CD4-positive, alpha-beta T cell treated with Interleukin-6 at 100 ng/mL for 8 hours (primary cell): ENCODE data around the gene CCDC12.
"Not testable (repeated sequence)": the region's sequence is repeated elsewhere in the genome, so short reads cannot be mapped to it uniquely, and the experiment has no call there.

Experiments
- DNase-seq: peaks from one replicate; pipeline ENCODE4 v3.0.0-alpha.2; 2020; ENCODE audit warnings: mixed read lengths, low spot score

The CCDC12 gene

DNA sequence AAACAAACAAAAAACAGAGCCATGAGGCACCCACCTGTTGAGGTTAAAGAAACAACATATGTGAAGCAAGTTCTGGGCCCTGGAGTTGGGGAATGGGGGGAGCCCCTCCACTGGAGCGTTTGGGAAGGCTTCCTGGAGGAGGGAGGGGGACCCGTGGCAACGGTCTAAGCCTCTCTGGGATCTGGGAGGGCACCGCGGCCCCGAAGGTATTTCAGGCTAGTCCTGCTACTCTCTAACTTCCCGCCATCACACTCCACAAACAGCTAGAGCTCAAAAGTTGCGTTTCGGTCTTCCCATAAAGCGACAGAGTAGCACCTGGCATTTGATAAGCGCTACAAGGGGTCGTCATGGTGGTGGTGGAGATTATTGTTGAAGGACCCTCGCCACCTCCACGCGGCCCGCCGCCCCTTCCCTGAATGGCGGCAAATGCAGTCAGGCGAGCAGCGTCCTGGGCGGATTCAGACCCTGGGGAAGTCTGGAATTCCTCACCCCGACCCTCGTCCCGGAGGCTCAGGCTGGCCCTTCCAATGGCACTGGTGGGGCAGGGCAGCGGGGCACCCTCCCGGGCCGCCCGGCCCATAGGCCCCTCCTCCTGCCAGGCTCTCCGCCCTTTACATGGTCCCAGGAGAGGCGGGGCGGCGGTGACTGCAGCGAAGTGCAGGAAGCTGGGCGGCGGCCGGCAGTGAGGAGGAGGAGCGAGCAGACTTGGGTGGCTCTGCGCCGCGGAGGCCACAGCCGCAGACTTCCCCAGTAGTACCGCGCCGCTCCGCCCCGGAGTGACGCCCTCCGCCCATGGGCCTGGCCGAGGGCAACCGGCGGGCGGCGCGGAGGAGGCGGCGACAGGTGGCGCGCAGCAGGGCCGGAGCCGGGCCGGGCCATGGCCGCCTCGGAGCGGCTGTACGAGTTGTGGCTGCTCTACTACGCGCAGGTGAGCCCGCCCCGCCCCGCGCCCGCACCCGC is 2.7 kb upstream of the CCDC12 start, which contains the start of gene NBEAL2:
Gene NBEAL2 (plus strand): TSS at position 682 of the 960 bp plus-strand sequence. CDS start 196 bp downstream, at position 878.
- DNase-seq, result peak; percentile 96

DNA sequence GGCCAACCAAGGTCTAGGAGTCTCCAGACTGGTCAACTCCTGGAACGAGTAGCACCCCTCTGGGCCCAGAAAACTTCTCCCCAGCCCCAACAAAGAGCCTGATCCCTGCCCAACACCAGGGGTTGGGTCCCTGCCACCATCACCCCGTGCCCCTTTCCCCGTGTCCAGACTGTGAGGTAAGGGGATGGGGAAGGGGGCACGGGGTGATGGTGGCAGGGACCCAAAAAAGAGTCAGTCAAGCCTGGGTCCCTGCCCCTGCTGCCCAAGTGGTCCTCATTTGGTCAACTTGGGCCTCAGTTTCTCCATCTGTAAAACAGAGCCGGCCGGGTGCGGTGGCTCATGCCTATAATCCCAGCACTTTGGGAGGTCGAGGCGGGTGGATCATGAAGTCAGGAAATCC is 1.8 kb upstream of the CCDC12 start:
- DNase-seq, result no peak

DNA sequence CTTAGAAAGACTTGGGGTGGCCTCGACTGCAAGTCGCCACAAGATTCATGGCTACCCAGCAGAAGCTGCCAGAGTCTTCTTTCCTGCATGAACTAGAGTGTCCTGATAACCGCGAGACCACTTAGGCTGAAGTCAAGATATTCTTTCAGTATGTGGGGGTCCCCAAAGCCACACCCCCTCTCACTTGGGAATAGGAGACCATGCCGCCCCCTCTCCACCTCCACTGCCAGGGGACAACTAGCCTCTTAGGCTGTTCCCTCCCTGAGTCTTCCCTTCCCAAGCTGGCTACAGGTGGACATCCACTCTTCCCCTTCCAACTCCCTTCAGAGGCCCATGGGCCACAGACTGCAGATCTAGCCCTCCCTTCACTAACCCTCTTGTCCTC is 1.3 kb upstream of the CCDC12 start:
- DNase-seq, result no peak

DNA sequence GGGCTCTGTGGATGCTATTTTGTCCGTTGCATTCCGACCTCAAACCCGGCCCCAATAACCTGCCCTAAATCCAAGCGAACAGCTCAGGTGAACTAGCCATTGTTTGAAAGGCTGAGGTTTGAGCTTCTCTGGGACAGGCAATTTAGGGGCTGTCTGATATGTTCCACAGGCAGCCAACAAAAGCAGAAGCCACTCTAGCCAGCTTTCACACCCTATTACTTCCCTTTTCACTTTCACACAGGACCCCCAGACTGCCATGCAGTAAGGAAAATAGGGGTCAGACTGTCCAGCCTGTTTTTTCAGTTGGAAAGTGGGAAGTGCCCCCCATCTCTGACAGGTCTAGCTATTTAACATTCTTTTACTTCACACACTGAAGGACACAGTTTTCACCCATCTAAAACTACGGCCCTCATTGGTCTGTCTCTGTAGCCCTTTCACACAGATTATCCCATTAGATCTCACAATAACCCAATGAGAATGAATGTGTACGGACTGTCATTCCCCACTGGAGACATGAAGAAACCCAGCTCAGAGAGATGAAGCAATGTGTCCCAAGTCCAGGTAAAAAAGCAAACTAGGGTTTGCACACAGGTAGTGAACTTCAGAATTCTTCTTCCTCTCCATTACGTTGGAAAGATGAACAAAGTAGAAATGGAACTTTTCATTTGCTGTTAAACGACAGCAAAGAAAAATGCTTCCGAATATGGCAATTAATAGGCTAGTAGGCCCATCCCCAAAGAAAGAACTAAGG is 1.9 kb downstream of the CCDC12 start:
- DNase-seq, result no peak

DNA sequence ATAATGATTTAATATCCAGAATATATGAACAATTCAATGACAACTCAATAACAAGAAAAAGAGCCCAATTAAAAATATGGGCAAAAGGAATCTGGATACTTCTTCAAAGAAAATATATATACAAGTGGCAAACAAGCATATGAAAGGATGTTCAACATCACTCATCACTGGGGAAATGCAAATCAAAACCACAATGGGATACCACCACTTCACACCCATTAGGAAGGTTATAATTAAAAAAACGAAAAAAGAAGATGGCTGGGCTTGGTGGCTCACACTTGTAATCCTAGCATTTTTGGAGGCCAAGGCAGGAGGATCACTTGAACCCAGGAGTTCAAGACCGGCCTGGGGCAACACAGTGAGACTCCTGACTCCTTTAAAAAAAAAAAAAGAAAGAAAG is 4.1 kb downstream of the CCDC12 start:
- no peak for DNase-seq

DNA sequence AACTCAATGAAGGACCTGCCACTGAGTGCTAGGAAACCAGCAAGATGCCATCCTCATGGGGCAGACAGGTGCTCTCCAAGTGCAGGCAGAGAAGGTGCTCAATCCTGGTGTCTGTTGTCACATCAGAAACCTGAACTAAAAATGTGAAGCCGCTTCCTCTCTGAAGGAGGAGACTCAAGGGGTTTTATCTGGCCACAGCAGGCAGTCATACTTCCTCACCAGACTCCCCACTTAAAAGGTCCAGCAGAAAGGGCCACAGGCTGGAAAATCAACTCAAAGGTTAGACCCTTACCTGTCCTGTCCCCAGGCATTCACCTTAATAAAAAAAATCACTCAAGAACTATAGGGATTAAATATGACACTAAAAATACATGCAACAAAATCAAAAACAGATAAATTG is 4.8 kb downstream of the CCDC12 start:
- DNase-seq, result no peak

DNA sequence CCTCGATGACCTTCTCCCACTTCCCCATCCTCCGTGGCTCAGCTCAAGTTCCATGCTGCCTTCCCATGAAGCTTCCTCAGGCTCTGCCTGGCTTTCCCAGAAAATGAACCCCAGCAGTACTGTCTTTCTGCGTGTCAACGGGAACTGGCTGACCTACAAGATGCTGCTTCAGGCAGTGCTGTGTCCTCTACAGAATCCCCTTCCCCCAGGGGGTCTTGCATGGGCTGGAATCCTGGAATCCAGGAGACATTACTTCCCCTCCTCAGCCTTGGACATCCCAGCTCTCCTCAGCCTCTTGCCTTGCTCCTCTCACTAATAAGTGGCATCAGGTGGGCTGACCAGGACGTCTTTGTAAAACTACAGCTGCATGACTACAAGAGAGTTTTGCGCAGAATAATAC is 5.4 kb downstream of the CCDC12 start:
- DNase-seq, result no peak

DNA sequence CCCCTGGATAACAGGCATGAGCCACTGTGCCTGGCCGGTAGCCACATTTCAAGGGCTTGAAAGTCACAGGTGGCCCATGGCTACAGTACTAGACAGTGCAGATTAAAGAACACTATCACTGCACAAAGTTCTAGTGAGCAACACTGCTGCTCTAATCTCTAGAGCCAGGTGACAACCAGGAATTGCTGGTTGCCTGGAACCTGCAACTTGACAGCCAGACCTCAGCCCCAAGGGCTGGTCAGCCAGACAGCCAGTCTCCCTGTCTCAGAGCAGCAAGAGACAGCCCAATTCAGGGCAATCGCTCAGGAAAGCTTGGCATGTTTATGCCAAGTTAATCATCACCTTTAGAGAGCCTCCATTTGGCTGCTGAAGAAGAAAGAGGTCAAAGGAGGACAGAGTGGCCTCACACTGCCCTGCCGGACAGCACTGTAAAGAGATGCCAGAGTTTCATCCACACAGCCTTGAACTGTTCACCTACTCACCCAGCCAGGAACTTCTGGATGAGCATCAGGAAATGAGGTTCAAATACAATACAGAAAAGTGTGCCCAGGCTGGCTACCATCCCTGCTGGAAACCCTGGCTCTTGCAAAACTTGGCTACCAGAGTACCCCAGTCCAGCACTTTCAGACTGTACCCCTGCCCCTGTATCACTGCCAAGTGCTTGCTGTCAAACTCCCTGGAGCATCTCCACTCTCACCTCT is 6.0 kb downstream of the CCDC12 start:
- DNase-seq, result no peak

DNA sequence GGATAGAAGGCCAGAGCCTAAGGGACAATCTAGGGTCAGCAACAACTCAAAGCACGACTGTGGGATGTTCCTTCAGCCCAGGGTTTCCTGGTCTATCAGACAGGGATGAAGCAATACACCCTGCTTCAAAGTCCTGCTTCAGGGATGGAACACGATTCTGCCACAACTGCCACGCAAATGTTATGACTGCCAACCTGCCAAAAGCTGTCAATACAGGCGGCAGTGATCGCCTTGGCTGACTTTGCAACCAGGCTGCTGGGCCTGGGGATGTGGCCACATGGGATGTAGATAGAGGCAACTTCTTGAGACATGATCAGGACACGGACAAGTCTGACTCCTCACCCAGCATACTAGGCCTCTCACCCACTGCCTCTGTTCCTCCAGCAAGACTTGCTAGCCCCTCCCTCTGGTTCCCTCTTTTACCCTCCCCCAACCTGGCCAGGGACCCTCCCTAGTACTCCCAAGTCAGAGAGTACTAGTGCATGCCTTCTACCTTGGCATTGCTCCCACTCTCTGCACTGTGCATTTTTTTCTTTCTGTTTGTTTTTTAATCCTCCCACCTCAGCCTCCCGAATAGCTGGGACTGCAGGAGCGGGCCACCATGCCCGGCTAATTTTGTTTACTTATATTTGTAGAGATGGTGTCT is 7.6 kb downstream of the CCDC12 start:
- DNase-seq, result no peak

DNA sequence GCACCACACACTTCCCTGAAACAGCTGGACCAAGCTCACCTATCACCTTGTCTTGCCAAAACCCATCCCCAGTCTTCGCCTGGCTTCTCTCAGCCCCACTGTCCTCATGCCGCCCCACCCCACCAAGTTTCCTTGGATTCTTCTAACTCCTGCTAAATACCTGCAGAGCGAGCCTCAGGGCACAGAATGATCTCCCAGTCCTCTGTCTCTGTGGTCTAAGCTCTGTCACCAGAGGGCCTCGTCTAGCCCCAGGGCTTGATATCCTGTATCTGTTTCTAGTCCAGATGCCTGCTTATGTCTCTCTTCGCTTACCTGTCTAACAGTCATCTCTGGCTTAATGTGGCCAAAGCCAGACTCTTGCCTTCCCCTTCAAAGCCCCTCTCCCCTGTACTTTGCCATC is 9.7 kb downstream of the CCDC12 start:
- DNase-seq, result no peak

DNA sequence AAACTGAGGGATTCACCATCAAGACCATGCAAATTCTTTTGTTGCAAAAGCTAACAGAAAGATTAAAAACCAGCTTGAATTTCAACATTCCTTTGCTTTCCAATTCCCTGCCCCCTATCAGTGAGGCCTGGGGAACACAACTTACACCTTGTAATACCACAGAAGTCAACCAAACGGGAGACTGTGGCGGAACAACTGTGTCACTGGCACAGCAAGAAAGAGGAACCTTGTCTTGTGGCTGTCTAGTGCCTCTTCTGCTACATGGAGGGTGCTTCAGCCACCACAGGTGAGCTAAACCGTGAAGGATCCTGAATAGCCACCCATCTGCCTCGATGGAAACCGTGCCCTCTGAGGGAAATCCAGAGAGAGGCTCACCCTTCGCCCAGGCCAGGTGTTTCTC is 11.4 kb downstream of the CCDC12 start:
- DNase-seq, result no peak

DNA sequence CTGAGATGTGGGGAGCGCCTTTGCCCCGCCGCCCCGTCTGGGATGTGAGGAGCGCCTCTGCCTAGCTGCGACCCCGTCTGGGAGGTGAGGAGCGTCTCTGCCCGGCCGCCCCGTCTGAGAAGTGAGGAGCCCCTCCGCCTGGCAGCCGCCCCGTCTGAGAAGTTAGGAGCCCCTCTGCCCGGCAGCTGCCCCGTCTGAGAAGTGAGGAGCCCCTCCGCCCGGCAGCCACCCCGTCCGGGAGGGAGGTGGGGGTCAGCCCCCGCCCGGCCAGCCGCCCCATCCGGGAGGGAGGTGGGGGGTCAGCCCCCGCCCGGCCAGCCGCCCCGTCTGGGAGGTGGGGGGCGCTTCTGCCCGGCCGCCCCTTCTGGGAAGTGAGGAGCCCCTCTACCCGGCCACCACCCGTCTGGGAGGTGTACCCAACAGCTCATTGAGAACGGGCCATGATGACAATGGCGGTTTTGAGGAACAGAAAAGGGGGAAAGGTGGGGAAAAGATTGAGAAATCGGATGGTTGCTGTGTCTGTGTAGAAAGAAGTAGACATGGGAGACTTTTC is 12.4 kb downstream of the CCDC12 start:
- not testable (repeated sequence) for DNase-seq

DNA sequence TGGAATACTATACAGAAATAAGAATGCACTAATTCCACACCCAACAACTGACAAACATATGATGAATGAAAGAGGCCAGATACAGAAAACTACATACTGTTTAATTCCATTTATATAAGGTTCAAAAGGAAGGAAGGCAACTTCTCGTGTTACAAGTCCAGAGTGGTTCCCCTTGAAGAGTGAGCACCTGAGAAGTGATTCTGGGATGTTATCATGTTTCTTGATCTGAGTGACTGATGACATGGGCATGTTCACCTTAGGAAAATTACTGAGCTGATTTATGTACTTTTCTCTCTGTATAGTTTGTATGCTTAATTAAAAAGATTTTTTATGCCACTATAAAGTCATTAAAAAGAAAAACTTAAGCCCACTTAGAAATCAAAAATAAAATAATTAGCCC is 13.6 kb downstream of the CCDC12 start:
- no peak for DNase-seq

DNA sequence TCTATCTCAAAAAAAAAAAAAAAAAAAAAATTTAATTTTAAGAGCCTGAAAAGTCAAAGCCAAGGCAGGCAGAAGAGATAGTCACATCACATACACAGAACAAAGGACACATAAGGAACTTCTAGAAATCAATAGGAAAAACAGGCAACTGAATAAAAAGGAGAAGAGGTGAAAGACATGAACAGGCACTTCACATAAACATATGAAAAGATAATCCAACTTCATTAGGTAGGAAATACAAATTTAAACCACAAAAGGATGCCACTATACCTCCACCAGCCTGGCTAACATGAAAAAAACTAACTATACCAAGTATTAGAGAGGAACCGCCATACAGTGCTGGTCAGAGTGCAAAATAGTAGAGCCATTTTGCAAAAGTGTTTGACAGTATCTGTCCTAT is 14.1 kb downstream of the CCDC12 start:
- DNase-seq, result no peak

DNA sequence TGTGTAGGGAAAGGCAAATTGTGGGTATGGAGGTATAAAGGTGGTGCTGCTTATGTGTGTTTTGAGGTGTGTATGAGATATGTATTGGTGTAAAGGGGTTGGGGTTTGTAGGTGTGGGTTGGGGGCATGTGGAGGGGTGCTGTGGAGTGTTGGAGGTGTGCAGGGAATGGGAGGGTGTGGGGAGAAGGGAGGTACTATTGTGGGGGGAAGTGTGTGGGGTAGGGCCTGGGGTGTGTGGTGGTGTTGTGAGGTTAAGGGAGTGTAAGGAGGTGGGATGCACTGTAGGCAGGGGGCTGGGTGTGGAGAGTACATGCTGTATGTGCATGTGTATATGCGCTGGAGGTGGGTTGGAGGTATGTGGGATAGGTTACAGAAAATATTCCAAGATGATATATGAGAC is 15.7 kb downstream of the CCDC12 start:
- no peak for DNase-seq

DNA sequence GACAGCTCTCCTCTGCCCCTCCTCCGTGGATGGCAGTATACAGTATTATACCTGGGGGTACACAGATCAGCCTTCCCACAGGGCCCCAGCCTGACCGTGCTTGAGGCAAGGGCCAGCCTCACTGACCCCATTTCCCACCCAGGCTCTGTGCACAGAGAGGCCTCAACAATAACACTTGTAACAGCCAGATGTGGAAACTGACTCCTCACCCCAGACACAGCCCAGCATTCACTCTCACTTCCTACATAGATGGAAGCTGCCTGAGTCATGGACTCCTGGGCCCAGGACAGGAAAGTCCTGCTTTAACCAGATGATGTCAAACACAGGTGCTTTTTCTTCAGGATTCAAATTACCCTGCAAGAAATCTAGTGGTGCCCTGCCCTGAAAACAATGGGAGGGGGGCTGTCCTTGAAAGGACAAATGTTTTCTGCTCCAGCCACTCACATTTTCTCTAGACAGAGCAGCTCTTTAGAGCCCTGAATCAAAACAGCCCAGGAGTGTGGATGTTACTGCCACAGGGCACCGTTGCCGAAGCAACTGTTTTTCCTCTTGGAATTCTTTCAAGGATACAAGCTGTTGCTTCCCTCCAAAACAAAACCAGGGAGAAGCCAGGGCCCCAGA is 16.4 kb downstream of the CCDC12 start:
- DNase-seq, result no peak

DNA sequence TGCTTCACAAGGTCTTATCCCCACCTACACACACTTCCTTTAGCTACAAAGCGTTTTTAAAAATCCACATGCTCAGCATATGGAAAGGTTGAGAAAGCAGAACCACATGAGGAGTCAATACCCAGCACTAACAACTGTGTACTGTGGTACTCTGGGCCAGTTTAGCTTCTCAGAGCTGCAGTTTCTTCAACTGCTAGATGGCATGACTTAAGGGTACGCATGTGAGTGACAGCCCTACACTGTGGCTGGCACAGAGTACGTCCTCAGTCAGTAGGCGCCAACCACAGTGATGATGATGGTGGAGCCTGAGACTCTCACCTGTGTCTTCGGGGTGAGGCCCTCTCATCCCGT is 17.4 kb downstream of the CCDC12 start:
- DNase-seq, result no peak

DNA sequence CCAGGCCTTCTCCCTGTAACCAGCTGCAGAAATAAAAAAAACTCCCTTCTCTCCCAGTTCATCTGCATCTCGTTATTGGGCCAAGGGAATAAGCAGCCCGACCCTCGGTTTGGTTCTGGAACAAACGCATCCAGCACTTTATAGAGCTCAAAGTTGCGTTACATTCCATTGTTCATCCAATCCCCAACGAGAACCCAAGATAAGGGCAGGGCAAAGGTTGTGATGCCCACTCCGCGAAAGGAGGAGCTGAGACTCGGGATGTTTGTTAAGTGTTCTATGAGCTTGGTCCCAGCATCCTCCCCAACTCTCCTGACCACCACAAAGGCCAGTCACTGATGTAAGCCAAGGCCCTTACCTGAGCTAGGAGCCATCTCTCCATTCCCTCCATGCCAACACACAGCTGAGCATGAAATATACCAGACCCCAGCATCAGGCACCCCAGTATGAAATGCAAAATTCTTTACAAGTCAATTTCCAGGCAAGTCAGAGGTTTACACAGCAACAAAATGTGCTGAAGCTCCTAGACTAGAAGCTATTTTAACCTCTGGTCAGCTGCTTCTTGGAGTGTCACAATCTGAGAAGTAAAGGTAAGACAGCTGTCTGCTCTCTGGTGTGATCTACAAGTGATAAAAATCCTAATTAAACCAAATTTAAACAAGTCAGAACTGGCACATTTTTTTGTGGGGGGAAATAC is 17.9 kb downstream of the CCDC12 start:
- no peak for DNase-seq

DNA sequence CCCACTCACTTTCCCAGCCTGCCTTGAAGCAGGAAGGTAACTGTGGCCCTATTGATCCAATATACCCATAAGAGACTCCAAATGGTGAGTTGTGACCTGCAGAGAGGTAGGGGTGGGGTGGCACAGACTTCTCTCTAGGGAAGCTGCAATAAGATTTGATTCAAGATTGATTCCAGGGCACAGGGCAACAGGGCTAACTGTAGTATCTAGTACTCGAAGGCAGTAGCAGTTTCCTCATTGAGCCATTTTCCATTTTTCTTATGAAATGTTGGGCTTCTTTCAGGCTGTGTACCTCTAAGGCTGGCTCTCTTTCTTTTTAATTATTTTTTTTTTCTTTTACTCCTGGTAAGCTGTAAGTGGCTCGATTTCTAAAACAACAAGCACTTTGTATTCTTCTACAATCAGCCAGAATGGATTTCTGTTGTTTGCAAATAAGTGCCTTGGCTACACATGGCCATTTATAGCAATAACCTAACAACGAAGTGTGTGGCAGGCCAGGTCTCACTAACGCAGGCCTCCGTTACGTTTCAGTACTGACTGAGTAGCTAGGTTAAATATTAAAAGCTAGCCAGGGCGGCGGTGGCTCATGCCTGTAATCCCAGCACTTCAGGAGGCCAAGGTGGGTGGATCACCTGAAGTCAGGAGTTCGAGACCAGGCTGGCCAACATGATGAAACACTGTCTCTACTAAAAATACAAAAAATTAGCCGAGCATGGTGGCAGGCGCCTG is 19.3 kb downstream of the CCDC12 start:
- DNase-seq, result no peak

DNA sequence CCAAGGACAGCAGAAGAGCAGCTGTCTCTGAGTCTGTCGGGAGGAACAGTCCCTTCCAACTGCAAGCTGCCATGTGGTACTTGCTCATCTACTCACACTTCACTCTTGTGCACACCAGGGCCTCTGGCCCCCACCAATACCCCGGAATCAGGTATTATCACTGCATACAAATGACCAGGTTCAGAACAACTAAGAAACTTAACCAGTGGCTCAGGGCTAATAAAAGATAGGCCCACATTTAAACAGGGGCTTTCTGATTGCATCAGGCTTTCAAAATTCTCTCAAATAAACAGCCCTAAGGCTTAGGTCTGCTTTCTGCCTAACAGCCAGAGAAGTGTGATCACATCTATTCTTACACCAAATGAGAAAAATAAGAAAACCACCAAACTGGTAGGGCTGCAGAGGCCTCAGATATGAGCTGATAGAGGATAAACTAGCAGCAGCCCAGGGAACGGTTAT is 20.7 kb downstream of the CCDC12 start:
- DNase-seq, result no peak
